Measurements from ENCODE around the gene SACS.
A peak's percentile ranks its signal among the peaks of the same experiment; 100 is the strongest.

Gene SACS

GRCh38 chr13:23433171-23434153 is at the start of gene SACS:
Gene SACS, minus strand, starts transcription at chr13:23433702. Its CDS starts 22,463 bp downstream, at chr13:23411239.
- DNase-seq, result no peak

GRCh38 chr13:23480324-23480723 is 46.8 kb upstream of the SACS start:
- no peak for DNase-seq

- no peak for DNase-seq
Measured at GRCh38 chr13:23477101-23477500, 43.6 kb upstream of the SACS start.

- no peak for DNase-seq
Measured at GRCh38 chr13:23473221-23473620, 39.7 kb upstream of the SACS start.

- no peak for DNase-seq
Measured at GRCh38 chr13:23472189-23472588, 38.7 kb upstream of the SACS start.

GRCh38 chr13:23470790-23471614 is 37.5 kb upstream of the SACS start:
- no peak for DNase-seq

GRCh38 chr13:23469951-23470421 is 36.5 kb upstream of the SACS start:
- no peak for DNase-seq

- no peak for DNase-seq
Measured at GRCh38 chr13:23468811-23469210, 35.3 kb upstream of the SACS start.

GRCh38 chr13:23467932-23468278 is 34.4 kb upstream of the SACS start:
- DNase-seq, result no peak

GRCh38 chr13:23467048-23467931 is 33.8 kb upstream of the SACS start:
- no peak for DNase-seq

GRCh38 chr13:23466144-23467002 is 32.9 kb upstream of the SACS start:
- DNase-seq, result peak; percentile 44

GRCh38 chr13:23463661-23464060 is 30.2 kb upstream of the SACS start:
- DNase-seq, result no peak

GRCh38 chr13:23462815-23463559 is 29.5 kb upstream of the SACS start:
- no peak for DNase-seq

- DNase-seq, result no peak
Measured at GRCh38 chr13:23461544-23461943, 28.0 kb upstream of the SACS start.

- DNase-seq, result no peak
Measured at GRCh38 chr13:23460921-23461320, 27.4 kb upstream of the SACS start.

- no peak for DNase-seq
Measured at GRCh38 chr13:23460309-23460708, 26.8 kb upstream of the SACS start.

- no peak for DNase-seq
Measured at GRCh38 chr13:23458989-23459388, 25.5 kb upstream of the SACS start.

- DNase-seq, result no peak
Measured at GRCh38 chr13:23456437-23457210, 23.1 kb upstream of the SACS start.

GRCh38 chr13:23455401-23456185 is 22.1 kb upstream of the SACS start:
- DNase-seq, result no peak
